Fibroblast of the aortic adventitia (primary cell): Measurements from ENCODE around the gene HMGXB3. TPM values are rescaled to one million over a fixed set of nuclear protein-coding genes. Genes with fewer than 3 reads are reported as not detected.

Experiments
- DNase-seq: peaks from one replicate; pipeline ENCODE4 v3.0.0-alpha.2; 2010; ENCODE audit warnings: low read depth
- H3K4me3 ChIP-seq: 2 replicates; pipeline ENCODE4 v1.5.1; 2011; ENCODE audit warnings: low read depth, mild to moderate bottlenecking, control low read depth, low read length, moderate library complexity
- CTCF ChIP-seq: IDR thresholded peaks from 2 replicates; pipeline ENCODE4 v1.5.1; 2011; ENCODE audit warnings: mild to moderate bottlenecking, low read length, control low read depth, inconsistent platforms; ENCODE audit not compliant: insufficient read depth
- total RNA-seq: library from RNA; depleted of rRNA; stranded (reverse); fragments of >200 nt; gene quantifications from 2 replicates; pipeline ENCODE4 v1.2.3, GENCODE V29; 2012; ENCODE audit warnings: low replicate concordance

HMGXB3 gene
- total RNA-seq, 1 donor = 35.4 TPM

GRCh38 chr5:150052226-150052955, 51.9 kb downstream of the HMGXB3 start:
- H3K4me3 ChIP-seq = no peak overlapping the region
- no peak for TF ChIP-seq CTCF
- DNase-seq = no peak

- peak; percentile 48 for DNase-seq
These were observed 52.6 kb downstream of the HMGXB3 start for GRCh38 chr5:150052956-150053712.

GRCh38 chr5:150053713-150054392, 53.3 kb downstream of the HMGXB3 start:
- no peak for DNase-seq

More at GRCh38 chr5:150052956-150053712, 52.6 kb downstream of the HMGXB3 start:
- no peak overlapping the region for H3K4me3 ChIP-seq
- TF ChIP-seq CTCF = no peak

GRCh38 chr5:150054569-150054968, 54.0 kb downstream of the HMGXB3 start:
- H3K4me3 ChIP-seq = no peak overlapping the region
- no peak for DNase-seq
- no peak for TF ChIP-seq CTCF

More at GRCh38 chr5:150053713-150054392, 53.3 kb downstream of the HMGXB3 start:
- no peak for TF ChIP-seq CTCF
- H3K4me3 ChIP-seq = no peak overlapping the region

GRCh38 chr5:150055326-150056074, 55.0 kb downstream of the HMGXB3 start:
- no peak overlapping the region for H3K4me3 ChIP-seq
- no peak for TF ChIP-seq CTCF
- no peak for DNase-seq

GRCh38 chr5:150056075-150056443, 55.5 kb downstream of the HMGXB3 start:
- TF ChIP-seq CTCF = no peak
- no peak overlapping the region for H3K4me3 ChIP-seq
- DNase-seq = no peak
